ENCODE measurements around the gene FBXW7.
A peak's percentile ranks its signal among the peaks of the same experiment; 100 is the strongest.
"Not testable (repeated sequence)": the region's sequence is repeated elsewhere in the genome, so short reads cannot be mapped to it uniquely, and the experiment has no call there.

The FBXW7 gene

GRCh38 chr4:152545088-152545487, 9.2 kb upstream of the FBXW7 start:
- no peak for DNase-seq (ENCODE audit: low read depth, low spot score)

DNA sequence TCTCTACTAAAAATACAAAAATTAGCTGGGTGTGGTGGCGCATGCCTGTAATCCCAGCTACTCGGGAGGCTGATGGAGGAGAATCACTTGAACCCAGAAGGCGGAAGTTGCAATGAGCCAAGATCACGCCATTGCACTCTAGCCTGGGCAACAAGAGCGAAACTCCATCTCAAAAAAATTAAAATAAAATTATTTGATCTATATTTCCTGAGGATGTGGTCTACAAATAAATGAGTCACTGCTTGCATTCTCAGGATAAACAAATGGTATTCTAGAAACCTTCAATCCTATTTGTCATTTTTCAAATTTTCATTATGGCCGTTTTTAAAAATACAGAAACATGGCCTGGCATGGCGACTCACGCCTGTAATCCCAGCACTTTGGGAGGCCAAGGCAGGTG, 8.6 kb upstream of the FBXW7 start:
- not testable (repeated sequence) for DNase-seq (ENCODE audit: low read depth, low spot score)

- no peak for DNase-seq (ENCODE audit: low read depth, low spot score)
Observed at GRCh38 chr4:152540941-152541340, 5.0 kb upstream of the FBXW7 start.

DNA sequence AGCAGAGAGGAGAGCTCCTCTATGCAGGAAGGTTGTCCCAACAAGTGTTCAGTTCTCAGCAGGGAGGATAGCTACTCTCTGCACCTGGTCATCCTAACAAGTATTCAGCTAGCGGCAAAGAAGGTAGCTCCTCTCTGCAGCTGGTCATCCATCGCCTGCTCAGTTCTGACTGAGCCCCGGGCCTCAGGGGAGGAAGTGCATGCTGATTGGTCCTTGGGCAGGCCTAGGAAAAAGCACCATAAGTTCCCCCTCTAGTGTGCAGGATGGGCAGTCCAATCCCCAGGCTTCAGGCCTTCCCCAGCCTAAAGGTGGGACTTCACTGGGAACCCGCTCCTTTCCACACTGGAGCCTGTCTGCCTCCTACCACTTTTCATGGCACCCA, 4.4 kb upstream of the FBXW7 start:
- no peak for DNase-seq (ENCODE audit: low read depth, low spot score)

- DNase-seq (ENCODE audit: low read depth, low spot score): no peak
Observed at GRCh38 chr4:152539556-152540292, 3.8 kb upstream of the FBXW7 start.

DNA sequence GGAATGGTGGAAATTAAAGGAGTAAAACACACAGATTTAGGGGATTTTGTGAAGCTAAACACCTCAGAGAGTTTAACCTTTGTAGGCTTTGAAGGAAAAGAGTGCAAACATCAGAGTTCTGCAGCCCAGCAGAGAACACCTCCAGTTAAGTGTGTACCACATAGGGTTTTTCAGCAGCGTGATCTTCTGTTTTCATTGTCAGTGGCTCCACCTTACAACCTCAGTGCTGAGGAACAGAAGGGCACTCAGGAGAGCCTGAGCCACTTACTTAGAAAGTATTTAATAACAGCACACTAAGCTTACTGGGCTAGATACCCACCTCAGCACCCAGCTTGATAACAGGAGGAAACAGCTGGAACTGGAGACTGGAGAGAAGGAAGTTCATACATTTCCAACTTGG, 2.0 kb upstream of the FBXW7 start:
- no peak for DNase-seq (ENCODE audit: low read depth, low spot score)

- DNase-seq (ENCODE audit: low read depth, low spot score): peak; percentile 55
Observed at GRCh38 chr4:152536545-152537182, 772 bp upstream of the FBXW7 start.

- DNase-seq (ENCODE audit: low read depth, low spot score): no peak
Observed at GRCh38 chr4:152535360-152535902, 461 bp downstream of the FBXW7 start.

DNA sequence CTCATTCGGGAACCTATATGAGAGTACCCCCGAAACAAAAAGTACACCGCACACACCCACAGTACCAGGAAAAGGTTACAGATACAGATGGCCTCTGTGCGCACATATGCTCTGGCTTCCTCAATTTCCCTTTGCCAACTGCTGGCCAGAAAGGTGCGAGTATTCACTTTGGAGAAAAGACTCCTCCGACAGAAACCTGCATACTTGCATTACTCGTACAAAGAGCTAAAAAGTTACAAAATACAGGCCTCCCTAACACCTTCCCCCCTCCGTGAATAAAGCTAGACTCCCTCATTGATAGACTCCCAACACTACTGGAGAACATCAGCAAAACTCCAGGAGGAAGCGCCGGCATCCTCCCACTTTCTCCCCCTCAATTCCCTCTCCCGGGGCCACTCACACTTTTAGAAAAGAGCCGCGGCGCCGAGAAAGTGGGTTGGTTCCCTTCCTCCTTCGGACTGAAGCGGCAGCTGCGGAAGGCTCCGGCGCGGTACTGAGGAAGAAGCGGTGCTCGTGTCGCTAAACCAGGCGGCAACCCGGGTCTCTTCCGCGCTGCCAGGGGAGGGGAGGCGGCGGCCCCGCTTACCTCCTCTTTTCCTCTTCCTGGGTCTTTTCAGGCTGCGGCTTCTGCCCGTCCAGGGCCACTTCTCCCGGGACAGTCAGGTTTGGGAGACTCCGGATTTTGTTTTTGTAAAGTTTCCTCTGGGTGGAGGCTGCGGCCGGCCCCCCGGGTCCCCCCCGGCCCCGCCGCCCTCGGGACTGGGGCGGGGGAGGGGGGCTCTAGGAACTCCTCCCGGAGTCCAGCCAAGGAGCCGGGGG, 1.1 kb downstream of the FBXW7 start:
- no peak for DNase-seq (ENCODE audit: low read depth, low spot score)

DNA sequence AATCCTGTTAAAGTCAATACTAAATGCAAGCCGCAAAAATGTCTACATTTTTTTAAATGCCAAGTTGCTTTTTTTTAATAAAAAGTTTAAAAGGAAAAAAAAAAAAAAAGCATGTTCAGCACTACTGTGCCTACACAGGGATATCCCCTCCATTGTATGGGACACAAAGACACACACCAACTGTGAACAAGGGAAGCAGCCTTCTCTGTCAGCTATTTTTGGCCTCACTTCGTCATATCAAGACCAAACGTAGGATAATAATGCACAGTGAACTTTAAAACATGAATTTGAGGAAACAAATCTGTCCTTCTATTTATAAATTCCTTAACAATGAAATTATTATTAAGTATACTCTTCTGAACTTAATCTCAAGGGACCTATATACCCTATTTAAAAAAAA, 4.4 kb downstream of the FBXW7 start:
- no peak for DNase-seq (ENCODE audit: low read depth, low spot score)

GRCh38 chr4:152530600-152530999, 5.3 kb downstream of the FBXW7 start:
- DNase-seq (ENCODE audit: low read depth, low spot score): no peak

- DNase-seq (ENCODE audit: low read depth, low spot score): no peak
Observed at GRCh38 chr4:152529880-152530279, 6.0 kb downstream of the FBXW7 start.

- no peak for DNase-seq (ENCODE audit: low read depth, low spot score)
Observed at GRCh38 chr4:152528060-152528459, 7.8 kb downstream of the FBXW7 start.

DNA sequence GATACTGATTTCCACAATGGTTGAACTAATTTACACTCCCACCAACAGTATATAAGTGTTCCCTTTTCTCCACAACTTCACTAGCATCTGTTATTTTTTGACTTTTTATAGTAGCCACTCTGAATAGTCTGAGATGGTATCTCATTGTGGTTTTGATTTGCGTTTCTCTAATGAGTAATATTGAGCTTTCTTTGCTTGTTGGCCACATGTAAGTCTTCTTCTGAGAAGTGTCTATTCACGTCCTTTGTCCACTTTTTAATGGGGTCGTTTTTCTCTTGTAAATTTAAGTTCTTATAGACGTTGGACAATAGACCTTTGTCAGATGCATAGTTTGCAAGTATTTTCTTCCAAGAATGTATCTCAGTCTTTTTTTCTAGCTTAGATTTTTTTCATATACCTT, 10.0 kb downstream of the FBXW7 start:
- no peak for DNase-seq (ENCODE audit: low read depth, low spot score)

GRCh38 chr4:152524427-152524826, 11.5 kb downstream of the FBXW7 start:
- no peak for DNase-seq (ENCODE audit: low read depth, low spot score)

GRCh38 chr4:152523731-152524130, 12.2 kb downstream of the FBXW7 start:
- no peak for DNase-seq (ENCODE audit: low read depth, low spot score)

DNA sequence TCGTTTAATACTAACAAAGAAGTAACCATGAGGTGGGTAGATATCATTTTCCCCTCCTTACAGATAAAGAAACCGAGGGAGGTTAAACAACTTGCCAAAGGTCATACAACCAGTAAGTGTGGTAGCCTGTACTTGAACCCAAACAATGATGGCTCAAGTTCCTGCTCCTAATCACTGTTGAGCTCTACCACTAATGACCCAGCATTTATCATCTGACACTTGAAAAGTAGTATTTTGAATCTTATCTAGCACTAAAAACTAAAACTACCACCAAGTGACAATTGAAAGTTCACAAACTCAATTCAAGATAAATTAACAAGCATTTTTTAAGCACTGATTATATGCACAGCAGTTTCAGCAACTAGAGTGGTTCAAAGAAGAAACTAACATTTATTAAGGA, 13.1 kb downstream of the FBXW7 start:
- DNase-seq (ENCODE audit: low read depth, low spot score): no peak

GRCh38 chr4:152522245-152522644, 13.6 kb downstream of the FBXW7 start:
- no peak for DNase-seq (ENCODE audit: low read depth, low spot score)

- DNase-seq (ENCODE audit: low read depth, low spot score): no peak
Observed at GRCh38 chr4:152516156-152516555, 19.7 kb downstream of the FBXW7 start.

- no peak for DNase-seq (ENCODE audit: low read depth, low spot score)
Observed at GRCh38 chr4:152515678-152516077, 20.2 kb downstream of the FBXW7 start.

DNA sequence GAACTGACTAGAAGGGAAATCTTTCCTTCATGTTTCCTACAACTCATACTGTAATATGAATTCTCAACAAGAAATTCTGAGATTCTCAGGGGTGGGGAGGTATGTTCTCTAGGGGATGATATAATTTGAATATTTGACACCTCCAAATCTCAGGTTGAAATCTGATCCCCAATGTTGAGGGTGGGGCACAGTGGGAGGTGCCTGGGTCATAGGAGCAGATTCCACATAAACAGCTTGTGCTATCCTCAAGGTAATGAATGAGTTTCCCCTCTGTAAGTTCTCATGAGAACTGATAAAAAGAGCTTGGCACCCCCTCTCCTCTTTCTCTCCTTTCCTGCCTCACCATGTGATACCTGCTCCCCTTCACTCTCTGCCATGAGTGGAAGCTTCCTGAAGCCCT, 21.5 kb downstream of the FBXW7 start:
- no peak for DNase-seq (ENCODE audit: low read depth, low spot score)

GRCh38 chr4:152513078-152513477, 22.8 kb downstream of the FBXW7 start:
- no peak for DNase-seq (ENCODE audit: low read depth, low spot score)

All from activated CD4-positive, CD25-positive, alpha-beta regulatory T cell treated with anti-CD3 and anti-CD28 coated beads, Interleukin-2, amount 50 U/mL, for 16 hours (primary cell).